GM10248 (cell line): ENCODE data around the gene ZSWIM6.

Experiments
- CTCF ChIA-PET: fragments of 300-600 bp; sonication (Branson Sonifier 250); formaldehyde crosslinking; extraction: SDS; loops from one replicate; lab custom pipeline; 2021; ENCODE audit warnings: antibody characterized with exemption; lab: Yijun Ruan, JAX
- POLR2A ChIA-PET: fragments of 350-650 bp; sonication (Branson Sonifier 250); formaldehyde crosslinking; extraction: SDS; loops from one replicate; lab custom pipeline; 2020; ENCODE audit warnings: antibody characterized with exemption; lab: Yijun Ruan, JAX
- DNase-seq: peaks from one replicate; pipeline ENCODE4 v3.0.0; 2012; ENCODE audit errors: extremely low spot score
- TF ChIP-seq, protein P1 (sequence below): IDR thresholded peaks from 2 replicates; pipeline ENCODE4 v1.5.1; 2012; ENCODE audit warnings: mild to moderate bottlenecking, low read depth; ENCODE audit errors: extremely low read depth, missing control alignments, control extremely low read depth

ZSWIM6 gene

DNA sequence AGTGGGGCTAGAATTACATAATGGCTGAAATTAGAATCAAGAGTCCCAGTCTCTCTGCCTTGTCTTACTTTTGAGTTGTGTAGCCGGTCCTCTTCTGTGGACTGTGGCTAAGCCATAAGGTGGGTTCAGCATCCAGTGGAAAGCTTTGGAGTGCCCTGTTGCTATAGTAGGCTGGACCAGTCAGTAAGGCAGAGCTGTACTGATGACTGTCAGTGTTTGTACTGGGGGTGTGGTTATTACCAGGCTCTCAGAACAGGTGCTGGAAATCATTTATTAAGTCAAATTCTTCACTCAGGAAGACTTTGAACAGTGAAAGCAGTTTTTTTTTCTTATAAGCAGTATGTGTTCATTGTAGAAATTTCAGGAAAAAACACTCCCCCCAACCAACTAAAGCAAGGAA lies 129.4 kb downstream of the ZSWIM6 start:
- CTCF ChIA-PET = interaction anchor here (2.5 kb wide), 1 partner anchor 12 kb away, joined by 7 read pairs; no protein-coding TSS in a partner anchor
- TF ChIP-seq, protein P1, sequence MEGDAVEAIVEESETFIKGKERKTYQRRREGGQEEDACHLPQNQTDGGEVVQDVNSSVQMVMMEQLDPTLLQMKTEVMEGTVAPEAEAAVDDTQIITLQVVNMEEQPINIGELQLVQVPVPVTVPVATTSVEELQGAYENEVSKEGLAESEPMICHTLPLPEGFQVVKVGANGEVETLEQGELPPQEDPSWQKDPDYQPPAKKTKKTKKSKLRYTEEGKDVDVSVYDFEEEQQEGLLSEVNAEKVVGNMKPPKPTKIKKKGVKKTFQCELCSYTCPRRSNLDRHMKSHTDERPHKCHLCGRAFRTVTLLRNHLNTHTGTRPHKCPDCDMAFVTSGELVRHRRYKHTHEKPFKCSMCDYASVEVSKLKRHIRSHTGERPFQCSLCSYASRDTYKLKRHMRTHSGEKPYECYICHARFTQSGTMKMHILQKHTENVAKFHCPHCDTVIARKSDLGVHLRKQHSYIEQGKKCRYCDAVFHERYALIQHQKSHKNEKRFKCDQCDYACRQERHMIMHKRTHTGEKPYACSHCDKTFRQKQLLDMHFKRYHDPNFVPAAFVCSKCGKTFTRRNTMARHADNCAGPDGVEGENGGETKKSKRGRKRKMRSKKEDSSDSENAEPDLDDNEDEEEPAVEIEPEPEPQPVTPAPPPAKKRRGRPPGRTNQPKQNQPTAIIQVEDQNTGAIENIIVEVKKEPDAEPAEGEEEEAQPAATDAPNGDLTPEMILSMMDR = no peak
- no peak for DNase-seq
- POLR2A ChIA-PET = no interaction called here

DNA sequence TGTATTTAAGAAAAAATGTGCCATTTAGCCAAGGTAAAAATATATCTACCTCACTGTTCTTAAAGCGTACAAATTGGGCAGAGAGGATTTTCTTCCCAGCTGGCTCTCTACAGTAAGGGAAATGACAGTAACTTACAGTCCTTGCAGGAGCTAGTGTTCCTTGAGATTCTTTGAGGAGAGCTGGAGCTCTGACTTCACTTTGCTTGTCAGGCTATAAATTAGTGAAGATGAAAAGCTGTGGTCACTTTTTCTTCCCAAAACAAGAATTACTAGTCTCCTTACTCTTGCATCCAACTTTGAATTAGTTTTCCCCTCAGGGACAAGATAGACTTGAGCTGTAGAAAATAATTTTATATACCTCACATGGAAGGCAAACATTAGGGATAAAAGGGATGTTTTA lies 129.9 kb downstream of the ZSWIM6 start:
- TF ChIP-seq, protein P1 = no peak
- ChIA-PET CTCF (interaction anchor here (2.5 kb wide), 1 partner anchor 12 kb away, joined by 7 read pairs; no protein-coding TSS in a partner anchor), POLR2A (no interaction called here)
- no peak for DNase-seq

DNA sequence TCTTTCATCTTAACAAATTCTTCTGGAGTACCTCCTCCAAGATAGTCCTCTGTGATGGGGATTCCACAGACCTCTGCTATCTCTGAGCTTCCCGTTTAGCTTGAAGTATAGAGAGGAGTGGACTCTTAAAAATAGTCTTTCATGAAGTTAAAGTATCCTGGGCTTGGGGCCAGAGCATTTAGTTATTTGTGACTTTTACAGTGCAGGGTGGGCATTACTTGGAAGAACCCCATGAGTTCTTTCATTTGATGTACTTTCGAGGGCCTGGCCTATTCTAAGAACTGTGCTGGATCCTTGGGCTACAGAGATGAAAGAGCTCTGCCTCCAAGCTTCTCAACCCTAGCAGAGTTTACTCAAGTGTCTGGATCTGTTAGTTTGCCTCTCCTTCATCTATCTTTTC lies 131.5 kb downstream of the ZSWIM6 start:
- TF ChIP-seq, protein P1 = no peak
- ChIA-PET POLR2A (no interaction called here), CTCF (interaction anchor here (0.6 to 1.4 kb wide), 3 partner anchors 10 to 209 kb away, joined by 3 read pairs; no protein-coding TSS in a partner anchor)
- DNase-seq = no peak

DNA sequence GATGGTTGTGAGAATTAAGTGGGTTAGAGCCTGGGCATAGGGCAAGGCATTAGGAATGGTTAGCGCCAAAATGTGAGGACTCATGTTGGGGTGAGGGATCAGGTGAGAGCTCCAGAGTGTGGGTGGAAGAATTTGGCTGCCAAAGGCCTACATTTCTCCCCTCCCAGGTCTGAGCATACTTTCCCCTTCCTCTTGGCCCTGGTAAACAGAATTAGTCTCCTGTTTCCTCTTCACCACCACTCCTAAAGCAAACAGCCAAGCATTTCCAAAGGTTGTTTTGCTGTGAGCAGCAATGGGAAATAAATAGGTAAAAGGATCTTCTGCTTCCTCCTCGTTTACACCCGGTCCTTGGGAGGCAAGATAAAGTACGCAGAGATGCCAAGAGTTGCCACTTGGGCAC lies 132.5 kb downstream of the ZSWIM6 start:
- TF ChIP-seq, protein P1 = no peak
- DNase-seq = no peak
- ChIA-PET POLR2A (no interaction called here), CTCF (no interaction called here)

DNA sequence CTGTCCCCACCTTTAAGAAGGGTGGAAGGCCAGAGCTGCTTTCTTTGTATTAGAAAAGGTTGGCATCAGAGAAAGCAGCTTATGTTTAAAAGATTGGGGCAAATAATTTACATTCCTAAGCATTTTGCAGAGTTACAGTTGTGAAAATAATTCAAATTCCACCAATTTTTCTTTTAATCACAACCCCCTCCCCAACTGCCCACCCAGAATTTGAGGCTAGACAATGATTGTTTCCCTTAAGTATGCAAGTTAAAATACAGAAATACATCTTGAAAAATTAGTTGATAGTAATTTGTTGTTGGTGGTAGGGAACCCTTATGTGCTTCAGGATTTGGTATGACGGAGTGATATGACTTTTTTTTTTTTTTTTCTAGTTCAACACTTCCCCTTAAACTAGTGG lies 133.0 kb downstream of the ZSWIM6 start:
- CTCF ChIA-PET = no interaction called here

DNA sequence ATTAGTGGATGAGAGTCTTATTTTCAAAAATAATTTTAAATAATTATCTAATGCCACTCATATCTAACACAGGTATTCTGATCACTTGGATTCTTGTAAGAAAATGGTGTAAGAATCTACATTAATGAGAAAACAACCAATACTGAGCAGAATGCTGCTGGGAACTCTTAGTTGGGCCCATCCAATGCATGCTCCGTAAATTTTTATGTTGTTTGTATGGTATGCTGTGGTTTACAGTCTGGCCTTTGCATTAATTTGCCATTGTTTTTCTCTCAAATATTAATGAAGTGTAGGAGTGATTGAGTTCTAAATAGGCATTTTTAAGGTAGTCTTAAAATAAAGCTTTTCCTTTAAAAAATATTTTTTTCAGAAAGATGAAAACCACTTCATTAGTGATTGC lies 133.4 kb downstream of the ZSWIM6 start:
- CTCF ChIA-PET = no interaction called here
- TF ChIP-seq, protein P1 = no peak
- POLR2A ChIA-PET = no interaction called here
- DNase-seq = no peak

More for the DNA sequence above, 133.0 kb downstream of the ZSWIM6 start:
- POLR2A ChIA-PET = no interaction called here
- TF ChIP-seq, protein P1 = no peak
- no peak for DNase-seq
